Measurements from ENCODE around the gene CTDSP2.
"Not testable (repeated sequence)": the region's sequence is repeated elsewhere in the genome, so short reads cannot be mapped to it uniquely, and the experiment has no call there.

CTDSP2 gene

GRCh38 chr12:57835366-57836288 lies 10.9 kb downstream of the CTDSP2 start:
- DNase-seq (ENCODE audit: low spot score) = no peak

DNA sequence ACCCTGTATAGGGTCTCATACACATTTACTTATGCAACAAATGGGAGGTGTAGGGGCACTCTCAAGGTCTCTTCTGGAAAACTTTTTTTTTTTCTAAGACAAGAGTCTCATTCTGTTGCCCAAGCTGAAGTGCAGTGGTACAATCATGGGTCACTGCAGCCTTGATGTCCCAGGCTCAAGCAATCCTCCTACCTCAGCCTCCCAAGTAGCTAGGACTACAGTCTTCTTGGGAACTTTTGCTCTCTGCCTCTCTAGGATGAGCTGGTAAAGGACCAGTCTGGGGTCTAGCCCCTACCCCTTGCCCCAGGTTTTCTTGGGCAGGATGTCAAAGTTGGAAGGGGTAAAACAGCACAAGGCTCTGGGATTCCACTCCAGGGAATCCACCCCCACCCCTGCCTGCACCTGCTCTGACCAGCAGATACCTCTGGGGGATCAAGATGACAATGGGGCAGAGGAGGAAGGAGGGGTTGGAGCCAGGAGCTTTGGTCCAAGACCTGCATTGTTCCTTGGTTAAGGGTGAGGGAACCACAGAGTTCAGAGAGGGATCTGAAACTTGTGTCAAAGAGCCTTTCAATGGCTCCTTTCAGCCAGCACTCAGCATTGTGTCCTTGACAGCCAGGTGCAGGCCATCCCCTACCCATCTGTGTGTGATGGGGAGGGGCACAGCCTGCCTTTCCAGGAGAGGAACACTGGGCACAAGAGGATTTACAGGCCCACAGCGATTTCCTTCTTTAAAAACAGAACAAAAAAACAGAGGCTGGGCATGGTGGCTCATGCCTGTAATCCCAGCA lies 12.2 kb downstream of the CTDSP2 start:
- DNase-seq (ENCODE audit: low spot score) = no peak

GRCh38 chr12:57833672-57834071 lies 12.9 kb downstream of the CTDSP2 start:
- DNase-seq (ENCODE audit: low spot score) = no peak

- DNase-seq (ENCODE audit: low spot score) = no peak
These were observed 13.6 kb downstream of the CTDSP2 start for GRCh38 chr12:57832966-57833365.

GRCh38 chr12:57830393-57830792 lies 16.1 kb downstream of the CTDSP2 start:
- no peak for DNase-seq (ENCODE audit: low spot score)

GRCh38 chr12:57829025-57829777 lies 17.3 kb downstream of the CTDSP2 start:
- no peak for DNase-seq (ENCODE audit: low spot score)

DNA sequence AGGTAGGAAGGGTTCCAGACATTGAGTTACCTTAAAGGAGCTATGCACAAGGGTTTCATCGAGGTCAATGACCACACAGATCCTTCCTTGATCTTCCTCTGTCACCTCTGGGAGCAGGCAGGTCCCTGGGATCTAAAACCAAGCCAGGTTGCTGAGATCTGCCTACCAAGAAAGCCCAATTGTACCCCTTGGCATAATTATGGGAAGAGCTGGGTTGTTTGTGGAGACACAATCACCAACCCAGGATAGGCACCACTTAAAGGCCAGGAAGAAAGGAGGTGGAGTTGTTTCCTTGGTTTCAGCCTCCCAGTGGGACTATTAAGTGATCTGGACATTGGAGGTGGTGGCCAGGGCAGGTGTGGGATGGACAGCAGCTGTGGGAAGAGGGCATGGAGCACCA lies 19.6 kb downstream of the CTDSP2 start:
- no peak for DNase-seq (ENCODE audit: low spot score)

- DNase-seq (ENCODE audit: low spot score) = no peak
These were observed 20.1 kb downstream of the CTDSP2 start for GRCh38 chr12:57826400-57826799.

DNA sequence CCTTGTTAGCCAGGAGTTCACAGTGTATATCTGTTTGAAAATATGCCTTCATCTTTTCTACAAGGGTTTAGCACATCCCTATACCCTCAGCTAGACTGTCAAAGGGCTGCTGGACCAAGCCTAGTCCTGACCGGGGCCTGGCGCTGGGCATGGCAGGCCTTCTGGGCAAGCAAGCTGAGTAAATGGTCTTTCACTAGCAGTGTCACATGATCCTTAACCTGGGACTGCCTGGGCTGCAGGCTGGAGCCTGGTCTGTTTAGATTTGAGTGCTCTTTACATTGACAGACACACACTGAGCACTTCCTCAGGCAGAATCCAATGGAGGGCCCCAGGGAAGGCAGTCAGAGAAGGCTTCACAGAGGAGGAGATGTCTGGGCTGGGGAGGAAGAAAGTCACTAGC lies 21.1 kb downstream of the CTDSP2 start:
- no peak for DNase-seq (ENCODE audit: low spot score)

DNA sequence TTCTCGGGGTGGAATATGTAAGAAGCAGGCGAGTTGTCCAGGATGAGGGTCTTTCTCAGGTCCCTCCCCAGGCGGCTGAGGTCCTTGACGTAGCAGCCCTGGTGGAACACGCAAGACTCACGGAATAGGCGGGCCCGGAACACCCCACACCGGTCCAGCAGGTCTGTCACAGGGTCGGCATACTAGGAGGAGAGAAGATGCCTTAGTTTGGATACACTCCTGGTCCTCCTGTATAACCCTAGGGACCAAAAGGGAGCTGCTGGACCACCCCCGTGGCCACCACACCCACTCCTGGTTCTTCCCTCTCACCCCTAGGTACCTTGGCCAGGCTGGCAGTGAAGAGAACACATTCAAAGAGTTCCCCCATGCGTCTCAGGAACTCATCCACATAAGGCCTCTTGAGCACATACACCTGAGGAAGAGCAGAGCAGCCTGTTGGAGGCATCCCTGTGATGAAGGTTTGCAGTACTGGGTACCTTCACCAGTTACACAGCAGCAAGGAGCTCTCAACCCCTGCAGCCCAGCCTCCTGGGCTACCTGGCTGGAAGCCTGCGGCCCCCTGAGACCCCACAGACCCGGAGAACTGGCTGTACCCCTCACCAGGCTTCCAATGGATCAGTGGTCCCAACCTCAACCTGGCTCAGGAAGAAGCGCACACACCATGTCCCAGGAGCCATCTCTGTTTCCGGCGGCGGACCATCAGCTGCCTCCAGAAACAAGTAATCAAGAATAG lies 22.5 kb downstream of the CTDSP2 start:
- DNase-seq (ENCODE audit: low spot score) = no peak

DNA sequence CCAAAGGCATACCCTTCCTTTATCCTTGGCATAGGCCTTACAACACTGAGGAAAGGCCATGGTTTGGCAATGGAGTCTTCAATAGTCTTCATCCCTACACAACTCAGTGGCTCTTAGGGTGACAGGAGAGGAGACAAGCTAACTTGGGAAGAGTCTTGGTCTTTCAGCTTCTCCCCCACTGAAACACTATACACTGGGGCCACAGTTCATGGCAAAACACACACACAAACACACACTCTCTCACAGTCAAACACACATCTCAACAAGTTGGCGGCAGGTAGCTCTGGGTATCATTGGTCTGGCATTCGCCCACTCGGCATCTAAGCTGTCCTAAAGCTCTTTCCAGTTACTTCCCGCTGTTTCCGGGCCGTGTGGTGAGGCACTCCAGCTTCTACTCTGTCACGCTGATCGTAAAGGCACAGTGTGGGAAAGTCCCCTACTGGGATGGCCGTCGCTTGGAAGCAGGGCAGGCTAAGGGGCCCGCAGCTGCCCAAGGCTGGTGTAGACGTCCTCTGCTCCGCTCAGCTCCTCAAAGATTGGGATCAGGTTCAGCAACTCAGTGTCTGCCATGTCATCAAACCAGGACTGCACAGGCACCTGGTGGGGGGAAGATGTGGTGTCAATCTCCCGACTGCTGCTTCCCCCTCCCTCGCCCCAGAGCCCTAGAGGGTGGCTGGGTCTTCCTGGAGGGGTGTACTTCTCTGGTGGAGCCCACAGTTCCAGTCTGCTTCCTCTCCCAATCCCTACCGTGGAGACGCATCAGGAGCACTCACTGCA lies 23.2 kb downstream of the CTDSP2 start:
- DNase-seq (ENCODE audit: low spot score) = no peak

DNA sequence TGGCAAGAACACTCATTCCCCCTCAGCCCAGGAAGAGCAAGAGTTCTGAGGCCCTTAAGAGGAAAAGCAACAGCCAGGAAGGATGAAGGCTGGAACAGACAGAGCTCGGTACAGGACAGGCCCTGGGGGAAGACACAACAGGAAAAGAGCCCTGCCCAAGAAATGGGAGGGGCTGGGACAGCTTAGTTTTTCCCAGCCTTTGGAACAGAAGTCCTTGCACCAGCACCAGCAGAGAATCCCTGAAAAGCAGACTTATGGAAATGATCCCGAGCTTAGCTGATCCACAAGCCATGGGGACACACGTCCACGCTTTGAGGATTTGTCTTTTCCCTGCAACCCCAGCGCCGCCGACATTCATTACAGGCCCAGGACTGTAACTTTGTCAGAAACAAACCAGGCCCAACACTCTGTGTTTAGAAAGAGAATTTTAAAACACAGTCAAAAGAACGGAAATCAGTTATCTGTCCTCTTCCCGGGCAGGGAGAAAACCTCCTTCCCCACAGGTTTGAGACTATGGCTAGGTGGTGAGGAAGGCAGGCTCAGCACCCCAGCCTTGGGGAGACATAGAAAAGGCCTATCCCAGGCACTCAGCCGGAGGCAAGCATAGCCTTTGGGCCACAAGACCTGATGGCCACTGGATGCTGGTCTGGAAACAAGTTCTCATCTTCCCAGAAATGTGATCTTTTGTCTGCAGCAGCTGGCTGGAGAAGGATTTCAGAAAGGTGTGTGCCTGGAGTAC lies 24.0 kb downstream of the CTDSP2 start:
- no peak for DNase-seq (ENCODE audit: low spot score)

- DNase-seq (ENCODE audit: low spot score) = no peak
These were observed 24.9 kb downstream of the CTDSP2 start for GRCh38 chr12:57821474-57822214.

DNA sequence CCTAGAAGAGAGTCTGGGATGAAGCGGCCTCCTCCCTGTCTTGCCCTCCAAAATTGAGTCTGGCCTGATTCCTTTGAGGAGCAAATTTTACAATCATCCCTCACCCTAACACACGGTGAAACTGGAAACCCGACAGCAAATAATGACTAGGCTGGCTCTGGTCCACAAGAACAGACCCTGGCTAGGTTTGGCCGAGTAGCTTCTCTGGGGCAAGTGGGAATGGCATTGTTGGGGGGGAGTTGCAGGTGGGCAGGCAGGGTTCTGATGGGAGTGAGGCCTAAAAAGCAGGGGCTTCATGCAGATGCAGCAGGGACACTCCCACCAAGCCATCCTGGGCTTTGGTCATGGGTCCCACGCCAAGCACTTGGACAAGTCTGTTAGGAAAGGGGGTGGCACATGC lies 25.5 kb downstream of the CTDSP2 start:
- DNase-seq (ENCODE audit: low spot score) = not testable (repeated sequence)

GRCh38 chr12:57820119-57820518 lies 26.4 kb downstream of the CTDSP2 start:
- not testable (repeated sequence) for DNase-seq (ENCODE audit: low spot score)

- DNase-seq (ENCODE audit: low spot score) = not testable (repeated sequence)
These were observed 28.6 kb downstream of the CTDSP2 start for GRCh38 chr12:57817990-57818331.

GRCh38 chr12:57817261-57817989 lies 29.1 kb downstream of the CTDSP2 start:
- no peak for DNase-seq (ENCODE audit: low spot score)

DNA sequence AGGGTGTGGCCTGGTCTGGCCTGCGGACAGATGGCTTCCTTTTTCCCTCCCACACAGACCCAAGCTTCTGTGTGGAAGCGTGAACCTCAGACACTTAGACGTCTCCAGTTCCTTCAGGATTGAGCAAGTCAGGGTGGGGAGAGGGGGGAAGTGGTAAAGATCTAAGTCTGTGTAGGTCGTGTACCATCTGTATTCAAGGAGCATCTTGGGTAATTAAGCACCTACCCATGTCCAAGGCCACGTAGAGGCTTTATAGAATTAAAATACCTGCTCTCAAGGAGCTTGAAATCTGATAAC lies 29.7 kb downstream of the CTDSP2 start:
- no peak for DNase-seq (ENCODE audit: low spot score)

Measured in SK-N-DZ (cell line).